ENCODE results near the gene CSPG4.

- TF ChIP-seq, protein P1, sequence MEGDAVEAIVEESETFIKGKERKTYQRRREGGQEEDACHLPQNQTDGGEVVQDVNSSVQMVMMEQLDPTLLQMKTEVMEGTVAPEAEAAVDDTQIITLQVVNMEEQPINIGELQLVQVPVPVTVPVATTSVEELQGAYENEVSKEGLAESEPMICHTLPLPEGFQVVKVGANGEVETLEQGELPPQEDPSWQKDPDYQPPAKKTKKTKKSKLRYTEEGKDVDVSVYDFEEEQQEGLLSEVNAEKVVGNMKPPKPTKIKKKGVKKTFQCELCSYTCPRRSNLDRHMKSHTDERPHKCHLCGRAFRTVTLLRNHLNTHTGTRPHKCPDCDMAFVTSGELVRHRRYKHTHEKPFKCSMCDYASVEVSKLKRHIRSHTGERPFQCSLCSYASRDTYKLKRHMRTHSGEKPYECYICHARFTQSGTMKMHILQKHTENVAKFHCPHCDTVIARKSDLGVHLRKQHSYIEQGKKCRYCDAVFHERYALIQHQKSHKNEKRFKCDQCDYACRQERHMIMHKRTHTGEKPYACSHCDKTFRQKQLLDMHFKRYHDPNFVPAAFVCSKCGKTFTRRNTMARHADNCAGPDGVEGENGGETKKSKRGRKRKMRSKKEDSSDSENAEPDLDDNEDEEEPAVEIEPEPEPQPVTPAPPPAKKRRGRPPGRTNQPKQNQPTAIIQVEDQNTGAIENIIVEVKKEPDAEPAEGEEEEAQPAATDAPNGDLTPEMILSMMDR (conservative IDR thresholded peaks at IDR 0.05 in 1 of 2, IDR thresholded peaks at IDR 0.05 in 1 of 2; ENCODE audit: extremely low read depth in 1 of 2, insufficient read depth in 1 of 2, low read depth in 1 of 2, low read length in 2 of 2) = no peak
- no peak for TF ChIP-seq EZH2 (IDR thresholded peaks at IDR 0.05; ENCODE audit: borderline replicate concordance, low read length)
Measured at GRCh38 chr15:75731248-75732151, 18.9 kb upstream of the CSPG4 start.

Measured in mammary epithelial cell (primary cell).